B cell (primary cell): ENCODE results near the gene GAREM2.

Source experiments
- CTCF ChIP-seq: fragments of 200-600 bp; IDR thresholded peaks from one replicate; pipeline ENCODE4 v1.8.0; 2022; ENCODE audit warnings: antibody characterized with exemption, mild to moderate bottlenecking
- EZH2 ChIP-seq: IDR thresholded peaks from 2 replicates; pipeline ENCODE4 v1.6.1; 2012; ENCODE audit warnings: borderline replicate concordance, low read depth, mild to moderate bottlenecking, moderate library complexity, low read length; ENCODE audit not compliant: insufficient read depth, poor library complexity, severe bottlenecking

GRCh38 chr2:26170795-26171194 lies 2.1 kb upstream of the GAREM2 start:
- TF ChIP-seq CTCF (no peak), EZH2 (no peak)
